Fibroblast of lung (primary cell): Measurements from ENCODE around the gene RTN3. TPM values are rescaled to one million over a fixed set of nuclear protein-coding genes. Genes with fewer than 3 reads are reported as not detected.

ENCODE experiments used
- DNase-seq, 2 donors: peaks; one replicate each; pipeline versions ENCODE4 v3.0.0 to v3.0.0-alpha.2; 2010; ENCODE audit warnings: low read depth in 2 of 2
- H2AFZ ChIP-seq: 2 replicates; pipeline ENCODE4 v1.5.1; 2012; ENCODE audit warnings: low read length, control low read depth, inconsistent platforms
- H3K27ac ChIP-seq: 2 replicates; pipeline ENCODE4 v1.5.1; 2011; ENCODE audit warnings: low read length, control low read depth; ENCODE audit not compliant: insufficient read depth
- H3K27me3 ChIP-seq: 2 replicates; pipeline ENCODE4 v1.5.1; 2011; ENCODE audit warnings: mild to moderate bottlenecking, low read length; ENCODE audit not compliant: control insufficient read depth, insufficient read depth
- H3K36me3 ChIP-seq: 2 replicates; pipeline ENCODE4 v1.5.1; 2011; ENCODE audit warnings: low read length; ENCODE audit not compliant: control insufficient read depth, insufficient read depth
- H3K4me1 ChIP-seq: 2 replicates; pipeline ENCODE4 v1.5.1; 2011; ENCODE audit warnings: low read length; ENCODE audit not compliant: control insufficient read depth, insufficient read depth; ENCODE audit errors: extremely low read depth
- H3K4me2 ChIP-seq: 2 replicates; pipeline ENCODE4 v1.5.1; 2011; ENCODE audit warnings: low read length, control low read depth; ENCODE audit not compliant: insufficient read depth; ENCODE audit errors: extremely low read depth
- H3K4me3 ChIP-seq, 4 experiments: fragments of 200-600 bp in 1 of 4; sonication (generic) in 1 of 4; replicated peaks in 1 of 4; 2 replicates each; pipeline ENCODE4 v1.5.1; 2011 to 2016; ENCODE audit warnings: low read length in 4 of 4, low read depth in 3 of 4, mild to moderate bottlenecking in 3 of 4, control low read depth in 2 of 4, inconsistent platforms in 1 of 4, mixed read lengths in 1 of 4; ENCODE audit not compliant: insufficient read depth in 1 of 4; ENCODE audit errors: control extremely low read depth in 1 of 4
- H3K79me2 ChIP-seq: 2 replicates; pipeline ENCODE4 v1.5.1; 2012; ENCODE audit warnings: mild to moderate bottlenecking, low read length, inconsistent platforms; ENCODE audit not compliant: control insufficient read depth, insufficient read depth
- H3K9ac ChIP-seq: 2 replicates; pipeline ENCODE4 v1.5.1; 2011; ENCODE audit warnings: mild to moderate bottlenecking, low read length, control low read depth; ENCODE audit not compliant: insufficient read depth
- H3K9me3 ChIP-seq: 2 replicates; pipeline ENCODE4 v1.5.1; 2012; ENCODE audit warnings: low read depth, low read length; ENCODE audit not compliant: control insufficient read depth, insufficient read depth
- H4K20me1 ChIP-seq: 2 replicates; pipeline ENCODE4 v1.5.1; 2011; ENCODE audit warnings: low read length; ENCODE audit not compliant: control insufficient read depth, insufficient read depth; ENCODE audit errors: extremely low read depth
- CTCF ChIP-seq, 2 donors: IDR thresholded peaks in 1 of 2; conservative IDR thresholded peaks in 1 of 2; 1 replicate in 1 of 2; 2 replicates in 1 of 2; pipeline ENCODE4 v1.5.1; 2011 to 2012; ENCODE audit warnings: low read length in 2 of 2, control low read depth in 1 of 2, inconsistent platforms in 1 of 2, low read depth in 1 of 2, mild to moderate bottlenecking in 1 of 2
- EZH2 ChIP-seq: IDR thresholded peaks from 2 replicates; pipeline ENCODE4 v1.5.1; 2012; ENCODE audit warnings: low read length, control low read depth, mild to moderate bottlenecking; ENCODE audit errors: missing control alignments
- polyA plus RNA-seq, 2 donors: library from polyadenylated mRNA; depleted of rRNA in 1 of 2; stranded (reverse) in 1 of 2; unstranded in 1 of 2; fragments of >200 nt; gene quantifications; 2 replicates each; pipeline ENCODE4 v1.2.1, GENCODE V29; 2011 to 2012; ENCODE audit warnings: missing spikeins in 1 of 2
- total RNA-seq: library from RNA; depleted of rRNA; stranded (reverse); fragments of >200 nt; gene quantifications from 2 replicates; pipeline ENCODE4 v1.2.1, GENCODE V29; 2014

RTN3 gene
- total and polyA plus RNA-seq, 2 donors (not counting 1 experiment from before 2014, with no cell fraction given) = 93.3 to 167 TPM

- Histone ChIP-seq H2AFZ (no peak overlapping the region), H3K4me2 (no peak overlapping the region), H3K9ac (no peak overlapping the region), H3K27ac (no peak overlapping the region), H3K4me1 (no peaks in the 10 kb centered on the region), H3K27me3 (no peaks in the 10 kb centered on the region), H3K36me3 (no peaks in the 10 kb centered on the region), H3K79me2 (peaks cover 2% of the 10 kb centered on the region), H3K9me3 (no peaks in the 10 kb centered on the region), H4K20me1 (no peaks in the 10 kb centered on the region), H3K4me3 (no peak overlapping the region)
- no peak for DNase-seq
- TF ChIP-seq EZH2 (no peak), CTCF (conservative IDR thresholded peaks at IDR 0.05 in 1 of 2, IDR thresholded peaks at IDR 0.05 in 1 of 2; ENCODE audit: low read depth in 1 of 2, low read length in 2 of 2) (no peak)
These were observed 68.3 kb downstream of the RTN3 start for GRCh38 chr11:63749624-63750023.

- Histone ChIP-seq H3K4me3 (no peak overlapping the region), H3K4me2 (no peak overlapping the region), H3K27ac (no peak overlapping the region), H3K27me3 (no peaks in the 10 kb centered on the region), H3K4me1 (peaks cover under 1% of the 10 kb centered on the region), H3K9ac (no peak overlapping the region), H4K20me1 (no peaks in the 10 kb centered on the region), H3K79me2 (no peaks in the 10 kb centered on the region), H3K36me3 (peaks cover 1% of the 10 kb centered on the region), H3K9me3 (no peaks in the 10 kb centered on the region), H2AFZ (no peak overlapping the region)
- no peak for DNase-seq
- TF ChIP-seq EZH2 = no peak
- no peak for TF ChIP-seq CTCF (conservative IDR thresholded peaks at IDR 0.05 in 1 of 2, IDR thresholded peaks at IDR 0.05 in 1 of 2; ENCODE audit: low read depth in 1 of 2, low read length in 2 of 2)
These were observed 75.8 kb downstream of the RTN3 start for GRCh38 chr11:63756919-63757761.

GRCh38 chr11:63760487-63761079 is 79.3 kb downstream of the RTN3 start:
- H3K4me2 ChIP-seq = no peak overlapping the region
- peaks cover 9% of the 10 kb centered on the region for H3K4me1 ChIP-seq
- no peak for TF ChIP-seq EZH2
- no peak for TF ChIP-seq CTCF (conservative IDR thresholded peaks at IDR 0.05 in 1 of 2, IDR thresholded peaks at IDR 0.05 in 1 of 2; ENCODE audit: low read depth in 1 of 2, low read length in 2 of 2)
- H3K36me3 ChIP-seq = peaks cover 12% of the 10 kb centered on the region
- H3K79me2 ChIP-seq = no peaks in the 10 kb centered on the region
- no peaks in the 10 kb centered on the region for H3K9me3 ChIP-seq
- no peak overlapping the region for H2AFZ ChIP-seq
- no peak overlapping the region for H3K4me3 ChIP-seq
- H4K20me1 ChIP-seq = no peaks in the 10 kb centered on the region
- no peaks in the 10 kb centered on the region for H3K27me3 ChIP-seq
- no peak overlapping the region for H3K9ac ChIP-seq
- no peak overlapping the region for H3K27ac ChIP-seq
- DNase-seq = no peak
